HG02884 (cell line): ENCODE data around the gene USP1.

Experiments
- ATAC-seq: cut with Tn5 transposase; IDR thresholded peaks from one replicate; pipeline ENCODE4 v1.9.1; 2021; ENCODE audit warnings: mild to moderate bottlenecking, moderate library complexity; ENCODE audit not compliant: unreplicated experiment

Gene USP1

DNA sequence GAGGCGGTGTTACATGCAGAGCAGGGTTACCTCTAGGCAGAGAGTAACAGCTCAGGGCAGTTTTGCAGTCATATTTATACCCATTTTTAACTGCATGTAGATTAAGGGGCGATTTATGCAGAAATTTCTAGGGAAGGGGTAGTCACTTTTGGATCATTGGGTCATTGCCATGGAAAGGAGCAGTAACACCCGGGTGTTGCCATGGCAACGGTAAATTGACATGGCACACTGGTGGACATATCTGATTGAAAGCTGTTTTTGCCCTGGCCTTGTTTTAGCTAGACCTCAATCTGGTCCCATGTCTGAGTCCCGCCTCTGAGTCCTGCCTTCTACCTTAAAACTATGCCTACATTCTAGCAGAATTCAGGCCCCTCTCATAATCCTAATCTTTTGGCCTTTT, 11.8 kb upstream of the USP1 start:
- no peak for ATAC-seq

- no peak for ATAC-seq
Measured at GRCh38 chr1:62426237-62426636, 10.6 kb upstream of the USP1 start.

DNA sequence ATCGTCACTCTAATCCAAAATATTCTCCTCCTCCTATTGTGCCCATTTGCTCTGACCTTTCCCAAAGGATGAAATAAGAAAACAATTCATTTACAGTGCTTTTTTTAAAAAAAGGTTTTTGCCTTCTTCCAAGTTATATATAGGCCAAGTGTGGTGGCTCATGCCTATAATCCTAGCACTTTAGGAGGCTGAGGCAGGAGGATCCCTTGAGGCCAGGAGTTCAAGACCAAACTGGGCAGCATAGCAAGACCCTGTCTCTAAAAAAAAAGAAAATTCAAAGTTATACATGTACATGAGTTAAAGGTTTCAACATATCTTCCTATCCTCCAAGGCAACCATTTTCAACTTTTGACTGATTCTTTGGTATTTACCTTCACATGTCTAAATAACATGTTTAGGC, 10.1 kb upstream of the USP1 start:
- no peak for ATAC-seq

GRCh38 chr1:62428351-62428750, 8.5 kb upstream of the USP1 start:
- no peak for ATAC-seq

GRCh38 chr1:62429581-62429980, 7.3 kb upstream of the USP1 start:
- ATAC-seq, result no peak

- ATAC-seq, result no peak
Measured at GRCh38 chr1:62433861-62434617, 2.8 kb upstream of the USP1 start.

- ATAC-seq, result no peak
Measured at GRCh38 chr1:62434618-62435001, 2.2 kb upstream of the USP1 start.

DNA sequence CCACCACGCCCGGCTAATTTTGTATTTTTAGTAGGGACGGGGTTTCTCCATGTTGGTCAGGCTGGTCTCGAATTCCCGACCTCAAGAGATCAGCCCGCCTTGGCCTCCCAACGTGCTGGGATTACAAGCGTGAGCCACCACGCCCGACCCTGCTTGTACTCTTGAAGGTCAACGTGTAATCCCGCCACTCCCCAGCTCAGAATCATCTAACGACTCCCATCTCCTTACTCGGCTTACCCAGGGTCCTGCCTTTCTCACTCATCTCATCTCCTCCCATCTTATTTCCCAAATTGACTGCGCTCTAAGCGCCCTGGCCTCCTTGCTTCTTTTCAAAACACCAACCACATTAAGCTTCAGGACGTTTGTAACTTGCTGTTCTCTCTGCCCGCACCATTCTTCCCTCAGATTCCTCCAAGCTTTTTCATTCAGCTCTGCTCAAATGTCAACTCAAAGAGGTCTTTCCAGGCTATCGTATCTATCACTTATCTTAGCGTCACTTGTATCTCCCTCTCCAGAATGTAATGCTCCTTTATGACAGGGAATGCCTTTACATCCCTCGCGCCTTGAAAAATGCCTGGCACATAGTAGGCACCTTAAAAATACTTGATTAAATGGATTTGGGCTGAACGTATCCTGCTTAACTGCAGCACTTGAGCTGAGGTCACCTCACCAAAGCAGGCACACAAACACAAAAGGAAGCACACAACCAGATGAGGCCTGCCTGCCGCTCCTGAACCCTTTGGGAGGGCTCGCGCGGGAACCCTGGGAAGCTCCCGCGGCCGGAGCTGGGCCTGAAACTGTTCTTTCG, 1.4 kb upstream of the USP1 start:
- peak; percentile 5 for ATAC-seq

- no peak for ATAC-seq
Measured at GRCh38 chr1:62436039-62436465, 797 bp upstream of the USP1 start.

DNA sequence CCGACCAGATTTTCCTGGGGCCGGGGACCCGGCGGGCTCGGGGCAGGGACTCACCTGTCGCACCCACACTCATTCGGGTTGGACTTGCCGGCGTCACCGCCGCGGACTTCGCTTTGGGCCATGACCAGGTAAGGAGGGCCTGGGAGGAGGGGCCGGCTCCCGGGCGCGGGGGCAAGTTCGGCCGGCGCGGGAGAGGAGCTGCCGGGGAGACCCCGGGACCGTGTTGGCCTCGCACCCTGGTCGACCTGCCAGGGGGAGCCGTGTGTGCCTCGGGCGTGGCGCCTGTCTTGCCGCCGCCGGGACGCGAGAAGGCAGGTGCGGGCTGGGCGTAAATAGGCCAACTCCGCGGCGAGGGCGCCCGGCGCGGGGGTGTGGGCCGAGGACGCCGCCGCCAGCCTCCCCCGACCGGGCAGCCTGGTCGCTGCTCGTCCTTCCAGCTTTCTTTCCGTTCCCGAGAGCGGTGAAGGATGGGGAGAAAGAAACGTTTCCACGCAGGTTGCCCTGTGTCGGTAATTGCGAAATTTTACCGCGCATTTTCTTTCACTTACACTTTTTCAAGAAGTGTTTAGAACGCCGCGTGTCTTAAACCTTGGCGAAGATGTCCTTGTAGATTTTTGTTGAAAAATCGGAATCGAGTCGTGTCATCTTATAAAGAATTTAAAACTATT, 558 bp downstream of the USP1 start:
- ATAC-seq, result no peak

- no peak for ATAC-seq
Measured at GRCh38 chr1:62438163-62438562, 1.3 kb downstream of the USP1 start.

DNA sequence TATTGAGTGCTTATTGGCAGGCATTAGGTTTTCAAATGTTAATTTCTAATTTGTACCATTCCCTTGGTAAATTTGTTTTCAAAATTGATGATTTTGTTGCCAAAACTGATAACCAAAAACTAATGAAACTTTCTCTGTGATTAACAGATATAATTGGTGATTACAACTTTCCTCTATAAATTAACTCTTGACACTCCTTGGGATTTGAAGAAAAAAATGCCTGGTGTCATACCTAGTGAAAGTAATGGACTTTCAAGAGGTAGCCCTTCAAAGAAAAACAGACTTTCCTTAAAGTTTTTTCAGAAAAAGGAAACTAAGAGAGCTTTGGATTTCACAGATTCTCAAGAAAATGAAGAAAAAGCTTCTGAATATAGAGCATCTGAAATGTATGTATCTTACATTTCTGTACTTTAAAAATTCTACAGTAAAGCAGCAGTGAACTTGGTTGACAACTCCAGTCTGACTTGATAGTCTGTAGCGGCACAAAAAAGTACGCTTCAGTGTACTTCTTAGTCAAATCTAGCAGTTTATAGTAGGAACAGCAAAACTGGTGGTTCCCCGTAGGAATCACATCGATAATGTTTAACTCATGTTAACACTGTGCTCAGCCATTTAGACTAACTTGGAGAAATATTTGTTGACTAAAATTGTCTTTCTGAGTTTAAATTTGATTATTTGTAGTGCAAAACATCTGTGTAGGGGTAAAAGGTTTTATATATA, 3.0 kb downstream of the USP1 start:
- ATAC-seq, result peak; percentile 30

DNA sequence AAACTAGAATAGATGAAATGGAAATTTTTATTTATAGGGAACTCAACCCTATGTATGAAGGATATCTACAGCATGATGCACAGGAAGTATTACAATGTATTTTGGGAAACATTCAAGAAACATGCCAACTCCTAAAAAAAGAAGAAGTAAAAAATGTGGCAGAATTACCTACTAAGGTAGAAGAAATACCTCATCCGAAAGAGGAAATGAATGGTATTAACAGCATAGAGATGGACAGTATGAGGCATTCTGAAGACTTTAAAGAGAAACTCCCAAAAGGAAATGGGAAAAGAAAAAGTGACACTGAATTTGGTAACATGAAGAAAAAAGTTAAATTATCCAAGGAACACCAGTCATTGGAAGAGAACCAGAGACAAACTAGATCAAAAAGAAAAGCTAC, 7.9 kb downstream of the USP1 start:
- no peak for ATAC-seq

DNA sequence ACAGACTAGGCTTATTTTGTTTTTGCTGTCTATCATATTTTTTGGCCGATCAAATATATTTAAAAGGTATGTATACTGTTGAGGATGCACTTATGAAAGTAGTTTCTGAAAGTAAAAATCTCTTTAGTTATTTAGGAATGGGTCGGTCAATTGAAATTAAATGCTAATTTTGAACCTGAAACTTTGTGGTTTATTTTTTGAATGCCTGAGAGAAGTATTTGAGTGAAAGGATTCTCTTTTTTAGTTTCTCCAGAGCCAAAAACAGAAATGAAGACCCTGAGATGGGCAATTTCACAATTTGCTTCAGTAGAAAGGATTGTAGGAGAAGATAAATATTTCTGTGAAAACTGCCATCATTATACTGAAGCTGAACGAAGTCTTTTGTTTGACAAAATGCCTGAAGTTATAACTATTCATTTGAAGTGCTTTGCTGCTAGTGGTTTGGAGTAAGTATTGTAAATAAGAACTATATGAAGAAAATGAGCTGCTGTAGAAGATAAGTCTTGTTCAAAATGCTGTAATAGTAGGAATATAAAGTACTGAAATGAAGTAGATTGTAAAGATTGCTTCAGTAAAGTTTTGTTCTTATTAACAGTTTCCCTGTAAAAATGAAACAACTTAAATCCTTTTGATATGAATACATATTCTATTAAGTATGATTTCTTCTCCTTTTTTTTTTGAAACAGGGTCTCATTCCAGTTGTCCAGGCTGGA, 11.5 kb downstream of the USP1 start:
- no peak for ATAC-seq

DNA sequence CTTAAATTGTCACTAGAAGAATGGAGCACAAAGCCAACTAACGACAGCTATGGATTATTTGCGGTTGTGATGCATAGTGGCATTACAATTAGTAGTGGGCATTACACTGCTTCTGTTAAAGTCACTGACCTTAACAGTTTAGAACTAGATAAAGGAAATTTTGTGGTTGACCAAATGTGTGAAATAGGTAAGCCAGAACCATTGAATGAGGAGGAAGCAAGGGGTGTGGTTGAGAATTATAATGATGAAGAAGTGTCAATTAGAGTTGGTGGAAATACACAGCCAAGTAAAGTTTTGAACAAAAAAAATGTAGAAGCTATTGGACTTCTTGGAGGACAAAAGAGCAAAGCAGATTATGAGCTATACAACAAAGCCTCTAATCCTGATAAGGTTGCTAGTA, 13.5 kb downstream of the USP1 start:
- ATAC-seq, result no peak

- ATAC-seq, result no peak
Measured at GRCh38 chr1:62452951-62453350, 16.1 kb downstream of the USP1 start.

GRCh38 chr1:62457955-62458354, 21.1 kb downstream of the USP1 start:
- no peak for ATAC-seq

- no peak for ATAC-seq
Measured at GRCh38 chr1:62462370-62462769, 25.5 kb downstream of the USP1 start.

- no peak for ATAC-seq
Measured at GRCh38 chr1:62467092-62467491, 30.2 kb downstream of the USP1 start.

- ATAC-seq, result no peak
Measured at GRCh38 chr1:62476525-62477219, 39.8 kb downstream of the USP1 start.
